IPS-15b (cell line): ENCODE data around the gene CENPU.

Experiments used
- H3K27me3 ChIP-seq: one replicate; pipeline ENCODE4 v1.6.1; 2013; ENCODE audit warnings: low read length; ENCODE audit not compliant: control insufficient read depth, insufficient read depth
- H3K36me3 ChIP-seq: one replicate; pipeline ENCODE4 v1.6.1; 2013; ENCODE audit warnings: low read length; ENCODE audit not compliant: control insufficient read depth, insufficient read depth
- H3K4me1 ChIP-seq: one replicate; pipeline ENCODE4 v1.6.1; 2013; ENCODE audit warnings: mild to moderate bottlenecking, low read length; ENCODE audit not compliant: control insufficient read depth, insufficient read depth
- H3K4me3 ChIP-seq: one replicate; pipeline ENCODE4 v1.5.1; 2013; ENCODE audit warnings: low read depth, low read length
- H3K9ac ChIP-seq: one replicate; pipeline ENCODE4 v1.6.1; 2013; ENCODE audit warnings: low read depth, mild to moderate bottlenecking, low read length
- H3K9me3 ChIP-seq: one replicate; pipeline ENCODE4 v1.6.1; 2013; ENCODE audit warnings: mild to moderate bottlenecking, low read length; ENCODE audit not compliant: control insufficient read depth, insufficient read depth

CENPU gene

GRCh38 chr4:184765473-184766340 lies 31.8 kb upstream of the CENPU start:
- Histone ChIP-seq H3K27me3 (no peaks in the 10 kb centered on the region), H3K4me3 (no peak overlapping the region), H3K36me3 (no peaks in the 10 kb centered on the region), H3K9ac (no peak overlapping the region), H3K9me3 (no peaks in the 10 kb centered on the region), H3K4me1 (no peaks in the 10 kb centered on the region)

- H3K9ac ChIP-seq, result no peak overlapping the region
- no peak overlapping the region for H3K4me3 ChIP-seq
- no peaks in the 10 kb centered on the region for H3K9me3 ChIP-seq
- no peaks in the 10 kb centered on the region for H3K27me3 ChIP-seq
- no peaks in the 10 kb centered on the region for H3K36me3 ChIP-seq
- H3K4me1 ChIP-seq, result no peaks in the 10 kb centered on the region
These were observed 30.7 kb upstream of the CENPU start for GRCh38 chr4:184764601-184765000.

DNA sequence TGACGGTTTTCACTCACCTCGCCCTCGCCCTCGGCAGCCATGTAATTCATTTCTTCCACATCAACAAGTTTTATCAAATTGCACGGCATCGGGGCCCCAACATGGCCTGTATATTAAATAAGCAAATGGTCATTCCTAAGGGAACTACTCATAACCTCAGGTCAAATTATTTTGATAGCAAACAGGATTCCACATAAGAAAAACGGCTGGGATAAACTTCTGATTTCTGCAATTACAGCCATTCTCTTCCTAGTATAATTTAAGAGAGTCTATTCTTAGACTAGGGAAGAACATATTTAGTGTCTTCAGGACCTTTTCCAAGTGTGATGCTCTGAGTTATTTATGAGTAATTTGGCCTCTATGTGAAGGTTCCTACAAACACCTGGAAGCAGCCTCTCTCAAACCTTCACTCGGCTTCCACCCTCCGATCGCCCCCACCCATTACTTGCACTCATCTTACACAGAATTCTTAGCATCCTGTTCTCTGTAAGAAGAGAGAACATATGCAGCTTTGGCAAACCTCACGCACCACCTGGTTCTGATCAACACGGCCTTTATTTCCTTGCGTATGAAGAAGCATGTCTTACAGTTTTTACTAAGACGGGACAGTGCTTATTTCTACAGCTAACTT lies 29.4 kb upstream of the CENPU start:
- no peaks in the 10 kb centered on the region for H3K27me3 ChIP-seq
- H3K9me3 ChIP-seq, result no peaks in the 10 kb centered on the region
- no peaks in the 10 kb centered on the region for H3K36me3 ChIP-seq
- H3K4me1 ChIP-seq, result no peaks in the 10 kb centered on the region
- H3K9ac ChIP-seq, result no peak overlapping the region
- no peak overlapping the region for H3K4me3 ChIP-seq

DNA sequence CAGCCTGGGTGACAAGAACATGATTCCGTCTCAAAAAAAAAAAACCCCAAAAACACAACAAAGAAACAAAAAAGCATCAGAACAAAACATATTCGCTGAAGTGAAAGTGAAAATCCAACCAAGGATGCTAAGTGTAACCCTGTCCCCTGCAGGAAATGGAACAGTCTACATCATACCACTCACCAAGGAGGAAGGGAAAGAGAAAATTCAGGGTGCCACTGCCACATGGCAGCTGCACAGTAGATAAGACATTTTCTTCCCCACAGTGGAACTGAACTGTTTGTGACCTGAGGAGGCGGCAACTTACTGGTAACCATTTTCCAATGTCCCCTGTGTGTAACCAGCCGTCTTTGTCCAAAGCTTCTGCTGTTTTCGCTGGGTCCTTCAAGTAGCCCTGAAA lies 28.2 kb upstream of the CENPU start:
- H3K36me3 ChIP-seq, result no peaks in the 10 kb centered on the region
- no peaks in the 10 kb centered on the region for H3K9me3 ChIP-seq
- no peak overlapping the region for H3K4me3 ChIP-seq
- no peaks in the 10 kb centered on the region for H3K4me1 ChIP-seq
- H3K9ac ChIP-seq, result no peak overlapping the region
- no peaks in the 10 kb centered on the region for H3K27me3 ChIP-seq

- no peaks in the 10 kb centered on the region for H3K4me1 ChIP-seq
- H3K27me3 ChIP-seq, result no peaks in the 10 kb centered on the region
- H3K4me3 ChIP-seq, result no peak overlapping the region
- no peaks in the 10 kb centered on the region for H3K36me3 ChIP-seq
- H3K9me3 ChIP-seq, result no peaks in the 10 kb centered on the region
- no peak overlapping the region for H3K9ac ChIP-seq
These were observed 26.8 kb upstream of the CENPU start for GRCh38 chr4:184760681-184761080.

GRCh38 chr4:184757810-184758209 lies 23.9 kb upstream of the CENPU start:
- Histone ChIP-seq H3K4me3 (no peak overlapping the region), H3K4me1 (no peaks in the 10 kb centered on the region), H3K9ac (no peak overlapping the region), H3K36me3 (no peaks in the 10 kb centered on the region), H3K27me3 (no peaks in the 10 kb centered on the region), H3K9me3 (no peaks in the 10 kb centered on the region)

DNA sequence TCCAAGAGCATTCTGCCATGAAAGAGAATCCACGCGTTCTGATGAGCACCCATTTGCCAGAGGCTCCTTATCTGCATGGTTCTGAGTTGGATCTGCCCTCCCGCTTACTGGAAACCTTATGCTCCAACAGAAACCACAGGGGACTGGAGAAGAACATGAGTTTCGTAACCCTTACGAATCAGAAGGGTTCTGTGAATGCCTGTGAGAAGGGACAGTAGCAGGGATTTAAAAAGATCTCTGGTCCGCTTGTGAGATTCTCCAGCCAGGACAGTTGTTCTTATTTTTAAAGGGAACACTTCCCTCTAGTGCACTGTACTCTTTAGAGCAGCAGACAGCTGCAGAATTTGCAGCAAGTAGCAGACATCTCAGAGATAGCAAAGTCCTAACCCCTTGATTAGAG lies 22.5 kb upstream of the CENPU start:
- no peak overlapping the region for H3K4me3 ChIP-seq
- H3K36me3 ChIP-seq, result no peaks in the 10 kb centered on the region
- no peaks in the 10 kb centered on the region for H3K4me1 ChIP-seq
- H3K27me3 ChIP-seq, result no peaks in the 10 kb centered on the region
- no peaks in the 10 kb centered on the region for H3K9me3 ChIP-seq
- no peak overlapping the region for H3K9ac ChIP-seq

DNA sequence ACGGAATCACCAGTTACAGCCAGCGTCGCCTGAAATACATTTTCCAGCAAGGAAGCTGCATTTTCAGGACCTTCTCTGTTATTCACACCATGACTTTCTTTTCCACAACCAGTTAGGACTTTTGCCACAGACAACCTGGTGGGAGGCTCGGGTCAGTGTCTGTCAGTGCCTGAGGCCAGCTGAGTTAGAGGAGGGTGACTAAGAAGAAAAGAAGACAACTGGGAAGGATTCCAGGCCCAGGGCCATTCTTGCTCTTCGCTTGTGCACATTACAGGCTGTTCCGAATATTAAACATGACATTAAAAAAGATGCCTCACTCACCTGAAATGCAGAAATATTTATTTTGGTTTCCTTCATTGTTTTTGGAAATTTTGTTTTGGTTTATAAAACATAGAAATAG lies 21.4 kb upstream of the CENPU start:
- H3K4me1 ChIP-seq, result no peaks in the 10 kb centered on the region

GRCh38 chr4:184752496-184753275 lies 18.8 kb upstream of the CENPU start:
- Histone ChIP-seq H3K9me3 (no peaks in the 10 kb centered on the region), H3K4me1 (peaks cover 2% of the 10 kb centered on the region), H3K27me3 (no peaks in the 10 kb centered on the region), H3K36me3 (no peaks in the 10 kb centered on the region), H3K4me3 (no peak overlapping the region), H3K9ac (no peak overlapping the region)

More for the DNA sequence above, 21.4 kb upstream of the CENPU start:
- H3K4me3 ChIP-seq, result no peak overlapping the region
- no peaks in the 10 kb centered on the region for H3K36me3 ChIP-seq
- no peaks in the 10 kb centered on the region for H3K9me3 ChIP-seq
- no peaks in the 10 kb centered on the region for H3K27me3 ChIP-seq
- no peak overlapping the region for H3K9ac ChIP-seq

GRCh38 chr4:184751585-184751956 lies 17.7 kb upstream of the CENPU start:
- peaks cover 6% of the 10 kb centered on the region for H3K4me1 ChIP-seq
- no peaks in the 10 kb centered on the region for H3K9me3 ChIP-seq
- no peak overlapping the region for H3K4me3 ChIP-seq
- no peaks in the 10 kb centered on the region for H3K27me3 ChIP-seq
- H3K9ac ChIP-seq, result no peak overlapping the region
- no peaks in the 10 kb centered on the region for H3K36me3 ChIP-seq

GRCh38 chr4:184750926-184751584 lies 17.2 kb upstream of the CENPU start:
- Histone ChIP-seq H3K4me3 (no peak overlapping the region), H3K9me3 (no peaks in the 10 kb centered on the region), H3K4me1 (peaks cover 6% of the 10 kb centered on the region), H3K36me3 (no peaks in the 10 kb centered on the region), H3K9ac (no peak overlapping the region), H3K27me3 (no peaks in the 10 kb centered on the region)
